GM18519 (cell line): Measurements from ENCODE around the gene ILRUN.
"Not testable (repeated sequence)": the region's sequence is repeated elsewhere in the genome, so short reads cannot be mapped to it uniquely, and the experiment has no call there.

ENCODE experiments used
- ATAC-seq: cut with Tn5 transposase; IDR thresholded peaks from one replicate; pipeline ENCODE4 v1.9.1; 2021; ENCODE audit warnings: mild to moderate bottlenecking, moderate library complexity; ENCODE audit not compliant: unreplicated experiment, low FRiP score

ILRUN gene

GRCh38 chr6:34697904-34698559, 1.5 kb upstream of the ILRUN start:
- no peak for ATAC-seq

GRCh38 chr6:34697544-34697836, 923 bp upstream of the ILRUN start:
- ATAC-seq, result no peak

GRCh38 chr6:34696189-34696738, 303 bp downstream of the ILRUN start:
- ATAC-seq, result no peak

- no peak for ATAC-seq
These were observed 808 bp downstream of the ILRUN start for GRCh38 chr6:34695729-34696188.

- no peak for ATAC-seq
These were observed 4.3 kb downstream of the ILRUN start for GRCh38 chr6:34692280-34692679.

- ATAC-seq, result no peak
These were observed 6.8 kb downstream of the ILRUN start for GRCh38 chr6:34689742-34690141.

GRCh38 chr6:34688956-34689355, 7.6 kb downstream of the ILRUN start:
- no peak for ATAC-seq

- no peak for ATAC-seq
These were observed 11.6 kb downstream of the ILRUN start for GRCh38 chr6:34684919-34685318.

- no peak for ATAC-seq
These were observed 12.2 kb downstream of the ILRUN start for GRCh38 chr6:34684364-34684763.

GRCh38 chr6:34680802-34681515, 15.6 kb downstream of the ILRUN start:
- ATAC-seq, result no peak

- ATAC-seq, result not testable (repeated sequence)
These were observed 16.3 kb downstream of the ILRUN start for GRCh38 chr6:34680313-34680712.

GRCh38 chr6:34679552-34680253, 16.9 kb downstream of the ILRUN start:
- ATAC-seq, result no peak

GRCh38 chr6:34676140-34676539, 20.4 kb downstream of the ILRUN start:
- no peak for ATAC-seq

GRCh38 chr6:34674930-34675329, 21.6 kb downstream of the ILRUN start:
- not testable (repeated sequence) for ATAC-seq

- no peak for ATAC-seq
These were observed 22.3 kb downstream of the ILRUN start for GRCh38 chr6:34674268-34674639.

- ATAC-seq, result no peak
These were observed 23.5 kb downstream of the ILRUN start for GRCh38 chr6:34673064-34673463.

GRCh38 chr6:34672657-34673043, 23.9 kb downstream of the ILRUN start:
- no peak for ATAC-seq

GRCh38 chr6:34671801-34672656, 24.5 kb downstream of the ILRUN start:
- peak; percentile 62 for ATAC-seq

GRCh38 chr6:34671367-34671766, 25.2 kb downstream of the ILRUN start:
- no peak for ATAC-seq

- not testable (repeated sequence) for ATAC-seq
These were observed 27.8 kb downstream of the ILRUN start for GRCh38 chr6:34668799-34669198.
